Ascending aorta (tissue), 2 donors: ENCODE results near the gene HOXB8. TPM values are rescaled to one million over a fixed set of nuclear protein-coding genes. Genes with fewer than 3 reads are reported as not detected.

Experiments
- DNase-seq, 2 donors: peaks; one replicate each; pipeline ENCODE4 v3.0.0-alpha.2; 2019; ENCODE audit warnings: low spot score in 2 of 2
- H3K27ac ChIP-seq, 2 donors: fragments of 200-600 bp; sonication (generic); one replicate each; pipeline ENCODE4 v1.5.1; 2016 to 2017; ENCODE audit warnings: mild to moderate bottlenecking in 1 of 2
- H3K27me3 ChIP-seq: fragments of 200-600 bp; sonication (generic); one replicate; pipeline ENCODE4 v1.5.1; 2017
- H3K36me3 ChIP-seq, 2 donors: fragments of 200-600 bp; sonication (generic); one replicate each; pipeline ENCODE4 v1.5.1; 2016
- H3K4me1 ChIP-seq, 2 donors: fragments of 200-600 bp; sonication (generic); one replicate each; pipeline ENCODE4 v1.5.1; 2016 to 2017; ENCODE audit warnings: mild to moderate bottlenecking in 1 of 2
- H3K4me3 ChIP-seq, 2 donors: fragments of 200-600 bp; sonication (generic); one replicate each; pipeline ENCODE4 v1.5.1; 2016 to 2017; ENCODE audit warnings: mild to moderate bottlenecking in 1 of 2
- H3K9me3 ChIP-seq, 2 donors: fragments of 200-600 bp; sonication (generic); one replicate each; pipeline ENCODE4 v1.5.1; 2016
- intact Hi-C: fragments of 100-400 bp; cut with DNase I; formaldehyde crosslinking; loops from one replicate; pipeline ENCODE4 v1.15.1; 2023
- total RNA-seq: library from RNA; depleted of rRNA; stranded (reverse); fragments of >200 nt; gene quantifications from one replicate; pipeline ENCODE4 v1.1.0, GENCODE V29; 2016
- TF ChIP-seq, protein P1 (sequence below), 3 experiments: fragments of 200-600 bp in 2 of 3; fragments of 450-650 bp in 1 of 3; sonication (generic) in 2 of 3; IDR thresholded peaks; one replicate each; pipeline ENCODE4 v1.5.1; 2016 to 2019; ENCODE audit warnings: antibody characterized with exemption in 3 of 3, mild to moderate bottlenecking in 1 of 3, moderate library complexity in 1 of 3

HOXB8 gene
- total RNA-seq, 1 donor from 2014 or later = not detected

DNA sequence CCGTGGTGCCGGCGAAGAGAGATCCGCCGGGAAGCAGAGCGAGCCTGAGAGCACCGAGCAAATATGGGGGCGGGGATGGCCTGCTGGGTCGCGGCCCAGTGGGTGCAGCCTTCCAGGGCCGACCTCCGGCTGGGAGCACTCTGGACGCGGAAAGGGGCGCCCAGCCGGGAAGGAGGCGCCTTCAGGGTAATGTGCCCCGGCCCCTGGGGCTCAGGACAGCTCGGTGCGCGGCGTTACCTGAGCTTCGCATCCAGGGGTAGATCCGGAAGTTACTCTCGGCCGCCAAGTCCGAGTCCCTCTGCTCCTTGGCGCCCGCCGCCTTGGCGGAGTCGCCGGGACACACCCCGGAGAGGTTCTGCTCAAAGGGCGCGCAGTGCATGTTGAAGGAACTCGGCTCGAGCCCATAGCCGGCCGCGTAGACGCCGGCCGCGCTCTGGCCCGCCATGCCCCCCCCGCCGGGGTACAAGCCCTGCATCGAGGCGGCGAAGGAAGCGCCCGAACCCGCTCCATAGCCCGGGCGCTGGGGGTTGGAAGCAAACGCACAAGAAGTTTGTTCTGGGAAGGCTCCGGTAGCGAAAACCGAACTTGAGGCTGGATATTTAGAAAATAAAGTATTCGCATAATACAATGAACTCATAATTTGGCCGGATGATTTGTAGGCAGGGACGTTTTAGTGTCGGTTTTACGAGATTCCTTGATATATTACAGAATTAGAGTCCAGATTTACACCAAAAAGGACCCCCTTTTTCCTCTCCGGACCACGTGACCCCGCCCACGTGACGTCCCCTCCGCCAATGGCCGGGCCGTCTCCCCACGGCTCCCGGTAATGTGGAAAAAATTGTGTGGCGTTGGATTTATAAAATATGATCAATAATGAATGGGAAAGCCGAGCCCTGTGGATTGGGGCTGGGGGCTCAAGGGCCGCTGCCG lies 4.5 kb downstream of the HOXB8 start, which contains the start of gene HOXB7:
HOXB7 (minus strand) TSS at position 736 of the 930 bp plus-strand sequence; CDS start at position 637, 99 bp downstream.
- Histone ChIP-seq H3K36me3 (no peaks in the 10 kb centered on the region), H3K27ac (peak within 1 kb of the TSS; percentile 77 to 92), H3K4me3 (peak within 1 kb of the TSS; percentile 69 to 86), H3K27me3 (peaks cover 10% of the 10 kb centered on the region), H3K9me3 (no peaks in the 10 kb centered on the region), H3K4me1 (peaks cover 8 to 20% of the 10 kb centered on the region in 2 donors)
- intact Hi-C loops = loop anchor here (5.0 kb wide), 1 partner anchor 583 kb away; no protein-coding TSS in a partner anchor
- DNase-seq = peak in 1 of 2 donors; percentile 86
- TF ChIP-seq, protein P1, sequence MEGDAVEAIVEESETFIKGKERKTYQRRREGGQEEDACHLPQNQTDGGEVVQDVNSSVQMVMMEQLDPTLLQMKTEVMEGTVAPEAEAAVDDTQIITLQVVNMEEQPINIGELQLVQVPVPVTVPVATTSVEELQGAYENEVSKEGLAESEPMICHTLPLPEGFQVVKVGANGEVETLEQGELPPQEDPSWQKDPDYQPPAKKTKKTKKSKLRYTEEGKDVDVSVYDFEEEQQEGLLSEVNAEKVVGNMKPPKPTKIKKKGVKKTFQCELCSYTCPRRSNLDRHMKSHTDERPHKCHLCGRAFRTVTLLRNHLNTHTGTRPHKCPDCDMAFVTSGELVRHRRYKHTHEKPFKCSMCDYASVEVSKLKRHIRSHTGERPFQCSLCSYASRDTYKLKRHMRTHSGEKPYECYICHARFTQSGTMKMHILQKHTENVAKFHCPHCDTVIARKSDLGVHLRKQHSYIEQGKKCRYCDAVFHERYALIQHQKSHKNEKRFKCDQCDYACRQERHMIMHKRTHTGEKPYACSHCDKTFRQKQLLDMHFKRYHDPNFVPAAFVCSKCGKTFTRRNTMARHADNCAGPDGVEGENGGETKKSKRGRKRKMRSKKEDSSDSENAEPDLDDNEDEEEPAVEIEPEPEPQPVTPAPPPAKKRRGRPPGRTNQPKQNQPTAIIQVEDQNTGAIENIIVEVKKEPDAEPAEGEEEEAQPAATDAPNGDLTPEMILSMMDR (IDR thresholded peaks at IDR 0.05) = no peak

DNA sequence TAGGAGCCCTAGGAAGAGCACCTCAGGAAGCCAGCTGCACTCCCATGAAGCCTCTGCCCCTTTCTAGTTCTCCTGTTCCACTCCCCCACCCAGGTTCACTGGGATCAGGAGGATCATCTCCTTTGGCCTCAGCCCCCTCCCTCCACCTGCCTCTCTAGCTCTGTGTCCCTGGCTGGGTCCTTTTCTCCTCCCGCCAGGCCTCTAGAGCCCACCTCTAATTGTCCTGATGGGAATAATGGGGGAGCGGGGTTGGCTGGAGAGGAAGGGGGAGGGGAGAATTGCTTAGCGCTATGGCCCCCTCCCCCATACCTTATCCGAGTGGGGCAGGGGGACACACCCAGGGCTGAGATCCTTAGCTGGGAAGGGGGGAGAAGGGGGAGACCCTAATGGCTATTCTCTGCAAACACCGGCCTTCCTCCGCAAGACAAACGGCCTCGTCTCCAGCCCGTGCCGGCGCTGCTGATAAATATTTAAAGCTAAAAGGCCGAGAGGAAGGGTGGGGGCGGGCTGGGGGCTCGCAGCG lies 5.3 kb downstream of the HOXB8 start:
- peaks cover 10% of the 10 kb centered on the region for H3K27me3 ChIP-seq
- TF ChIP-seq, protein P1 (IDR thresholded peaks at IDR 0.05) = no peak
- H3K9me3 ChIP-seq = no peaks in the 10 kb centered on the region
- H3K4me1 ChIP-seq = peaks cover 8 to 20% of the 10 kb centered on the region in 2 donors
- H3K4me3 ChIP-seq = peak overlapping the region; percentile 69 to 86
- no peak for DNase-seq
- H3K36me3 ChIP-seq = no peaks in the 10 kb centered on the region
- H3K27ac ChIP-seq = peak overlapping the region; percentile 77 to 92
- intact Hi-C loops = loop anchor here (5.0 kb wide), 1 partner anchor 583 kb away; no protein-coding TSS in a partner anchor

DNA sequence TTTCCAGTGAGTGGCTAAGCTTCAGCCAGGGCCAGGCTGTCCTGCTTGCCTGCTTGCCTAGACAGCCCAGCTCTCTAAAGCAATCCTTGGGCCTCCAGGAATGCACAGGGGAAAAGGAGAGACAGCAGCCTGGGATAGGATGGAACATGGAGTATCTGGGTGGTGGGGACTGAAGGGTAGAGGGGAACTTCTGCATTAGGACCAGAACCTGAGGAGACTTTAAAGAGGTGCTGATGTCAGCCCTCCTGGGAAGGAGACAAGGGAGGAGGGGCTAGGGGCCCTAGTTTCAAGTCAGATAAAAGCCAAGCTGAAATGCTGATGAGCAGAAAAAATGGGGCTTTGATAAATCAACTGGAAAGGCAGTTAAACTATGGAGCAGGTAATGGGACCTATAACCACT lies 6.1 kb downstream of the HOXB8 start:
- TF ChIP-seq, protein P1 (IDR thresholded peaks at IDR 0.05) = no peak
- Histone ChIP-seq H3K4me1 (peaks cover 8 to 20% of the 10 kb centered on the region in 2 donors), H3K9me3 (no peaks in the 10 kb centered on the region), H3K27ac (peak overlapping the region in 1 of 2 donors; percentile 92), H3K27me3 (peaks cover 7% of the 10 kb centered on the region), H3K36me3 (no peaks in the 10 kb centered on the region), H3K4me3 (no peak overlapping the region)
- intact Hi-C loops = no loop called here
- no peak for DNase-seq

DNA sequence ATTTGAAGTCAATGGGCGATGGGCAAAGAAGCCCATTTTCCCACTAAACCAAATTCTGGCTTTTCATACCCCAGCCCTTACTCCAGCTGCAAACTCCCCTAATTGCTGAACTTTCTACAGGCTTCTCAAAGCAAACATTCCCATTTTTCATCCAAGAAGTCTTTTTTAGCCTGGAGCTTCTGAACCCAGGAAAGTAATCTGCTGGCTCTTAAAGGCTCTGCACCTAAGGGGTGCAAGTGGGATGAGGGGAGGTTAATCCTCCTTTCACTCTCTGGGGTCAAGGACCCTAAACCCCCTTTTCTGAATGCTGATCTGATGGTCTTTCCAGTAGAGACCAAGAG lies 6.6 kb downstream of the HOXB8 start:
- DNase-seq = no peak
- Histone ChIP-seq H3K9me3 (no peaks in the 10 kb centered on the region), H3K4me3 (no peak overlapping the region), H3K27me3 (peaks cover under 1% of the 10 kb centered on the region), H3K27ac (no peak overlapping the region), H3K4me1 (peaks cover 8 to 20% of the 10 kb centered on the region in 2 donors), H3K36me3 (no peaks in the 10 kb centered on the region)
- TF ChIP-seq, protein P1 (IDR thresholded peaks at IDR 0.05) = no peak
- intact Hi-C loops = no loop called here

DNA sequence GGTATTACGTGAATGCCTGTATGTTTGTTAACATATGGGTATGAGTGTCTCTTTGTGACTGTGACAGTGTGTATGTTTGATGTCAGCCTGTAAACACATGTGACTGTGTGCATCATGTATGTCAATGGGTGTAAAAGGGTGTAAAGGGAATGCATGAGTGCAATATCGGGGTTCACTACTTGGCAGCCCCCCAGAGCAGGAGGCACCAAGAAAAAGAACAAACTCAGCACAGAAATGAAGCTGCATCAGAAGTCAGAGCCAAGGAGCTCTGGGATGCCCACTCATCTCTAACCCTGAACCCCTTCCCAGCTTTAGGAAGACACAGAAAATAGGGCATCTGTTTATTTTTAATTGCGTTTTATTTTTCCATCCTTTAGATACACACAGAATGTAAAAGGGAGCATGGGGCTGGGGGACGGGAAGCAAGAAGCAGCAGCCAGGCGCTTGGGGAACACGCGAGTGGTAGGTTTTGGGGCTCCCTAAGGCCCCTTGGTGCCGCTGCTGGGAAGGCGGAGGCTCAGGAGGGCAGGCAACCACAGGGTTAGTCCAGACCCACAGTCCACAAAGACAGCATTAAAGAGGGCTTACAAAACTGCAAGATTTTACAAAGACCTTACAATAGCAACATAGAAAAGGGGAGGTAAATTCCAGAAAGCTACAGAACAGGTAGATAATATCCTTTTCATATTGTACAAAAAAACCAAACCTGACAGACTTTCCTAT lies 8.0 kb downstream of the HOXB8 start:
- TF ChIP-seq, protein P1 (IDR thresholded peaks at IDR 0.05) = no peak
- DNase-seq = no peak
- no peaks in the 10 kb centered on the region for H3K36me3 ChIP-seq
- no peaks in the 10 kb centered on the region for H3K27me3 ChIP-seq
- no peaks in the 10 kb centered on the region for H3K9me3 ChIP-seq
- intact Hi-C loops = no loop called here
- H3K27ac ChIP-seq = no peak overlapping the region
- no peak overlapping the region for H3K4me3 ChIP-seq
- peaks cover 6 to 21% of the 10 kb centered on the region in 2 donors for H3K4me1 ChIP-seq
